ENCODE measurements around the gene C11orf65. TPM values are rescaled to one million over a fixed set of nuclear protein-coding genes. Genes with fewer than 3 reads are reported as not detected.

The C11orf65 gene
- total and polyA plus RNA-seq, 4 donors: 0.33 to 1.2 (median 0.68) TPM

DNA sequence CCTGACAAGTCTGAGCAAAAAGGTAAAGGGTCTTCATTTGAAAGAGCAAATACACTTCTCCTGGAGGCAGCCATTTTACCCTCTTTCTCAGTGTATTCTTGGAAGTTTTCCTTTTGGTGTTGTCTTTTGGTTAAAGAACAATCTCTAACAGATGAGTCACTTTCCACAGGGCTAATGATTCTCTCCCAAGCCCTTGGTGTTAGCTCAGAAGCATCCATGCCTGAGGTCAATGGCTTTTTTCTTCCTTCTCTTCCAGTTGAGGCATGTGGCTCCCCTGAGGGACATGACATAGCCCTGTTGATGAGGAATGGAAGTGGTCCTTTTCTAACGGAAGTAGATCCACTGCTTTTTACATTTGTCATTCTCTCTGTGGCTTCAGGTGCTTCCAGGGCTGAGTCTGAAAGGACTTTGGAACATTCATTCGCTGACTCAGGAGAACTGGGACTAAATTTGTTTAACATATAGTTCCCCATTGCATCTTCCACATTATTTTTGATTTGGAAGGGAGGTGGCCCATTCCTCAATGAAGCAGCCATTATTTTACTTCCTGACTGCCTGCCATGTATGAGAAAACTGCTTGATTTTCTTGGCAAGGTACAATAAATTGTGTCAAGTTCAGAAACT is 44.6 kb upstream of the C11orf65 start:
- no peaks in the 10 kb centered on the region for H3K27me3 ChIP-seq (ENCODE audit: control insufficient read depth in 4 of 4, insufficient read depth in 4 of 4, low read length in 3 of 4)
- no peak overlapping the region for H3K4me3 ChIP-seq (ENCODE audit: low read depth in 1 of 3, low read length in 3 of 3)
- DNase-seq (ENCODE audit: low spot score): no peak
- no peaks in the 10 kb centered on the region for H3K9me3 ChIP-seq (ENCODE audit: control insufficient read depth in 4 of 4, low read length in 3 of 4)
- peaks cover 2 to 28% (median 17%) of the 10 kb centered on the region in 4 donors for H3K36me3 ChIP-seq (ENCODE audit: control insufficient read depth in 4 of 4, insufficient read depth in 3 of 4, low read depth in 1 of 4, low read length in 3 of 4)
- no peak overlapping the region for H3K9ac ChIP-seq (ENCODE audit: low read depth in 1 of 2, low read length in 2 of 2)
- TF ChIP-seq YY1 (IDR thresholded peaks at IDR 0.05) (no peak), JUND (IDR thresholded peaks at IDR 0.05) (no peak), FOXA1 (IDR thresholded peaks at IDR 0.05) (no peak), HNF4A (conservative IDR thresholded peaks at IDR 0.05) (no peak), RAD21 (IDR thresholded peaks at IDR 0.05) (no peak), TAF1 (conservative IDR thresholded peaks at IDR 0.05) (no peak), EGR1 (IDR thresholded peaks at IDR 0.05; ENCODE audit: low read depth in 2 of 2) (no peak)
- TF ChIP-seq, protein P1, sequence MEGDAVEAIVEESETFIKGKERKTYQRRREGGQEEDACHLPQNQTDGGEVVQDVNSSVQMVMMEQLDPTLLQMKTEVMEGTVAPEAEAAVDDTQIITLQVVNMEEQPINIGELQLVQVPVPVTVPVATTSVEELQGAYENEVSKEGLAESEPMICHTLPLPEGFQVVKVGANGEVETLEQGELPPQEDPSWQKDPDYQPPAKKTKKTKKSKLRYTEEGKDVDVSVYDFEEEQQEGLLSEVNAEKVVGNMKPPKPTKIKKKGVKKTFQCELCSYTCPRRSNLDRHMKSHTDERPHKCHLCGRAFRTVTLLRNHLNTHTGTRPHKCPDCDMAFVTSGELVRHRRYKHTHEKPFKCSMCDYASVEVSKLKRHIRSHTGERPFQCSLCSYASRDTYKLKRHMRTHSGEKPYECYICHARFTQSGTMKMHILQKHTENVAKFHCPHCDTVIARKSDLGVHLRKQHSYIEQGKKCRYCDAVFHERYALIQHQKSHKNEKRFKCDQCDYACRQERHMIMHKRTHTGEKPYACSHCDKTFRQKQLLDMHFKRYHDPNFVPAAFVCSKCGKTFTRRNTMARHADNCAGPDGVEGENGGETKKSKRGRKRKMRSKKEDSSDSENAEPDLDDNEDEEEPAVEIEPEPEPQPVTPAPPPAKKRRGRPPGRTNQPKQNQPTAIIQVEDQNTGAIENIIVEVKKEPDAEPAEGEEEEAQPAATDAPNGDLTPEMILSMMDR (IDR thresholded peaks at IDR 0.05; ENCODE audit: low read depth, low read length, missing input control): no peak
- no peaks in the 10 kb centered on the region for H3K4me1 ChIP-seq (ENCODE audit: control insufficient read depth in 4 of 4, insufficient read depth in 4 of 4, low read length in 3 of 4)
- 95% methylated on average over 2 of the region's 2 CpGs for WGBS
- H3K27ac ChIP-seq (ENCODE audit: low read depth in 1 of 2, low read length in 2 of 2): no peak overlapping the region

DNA sequence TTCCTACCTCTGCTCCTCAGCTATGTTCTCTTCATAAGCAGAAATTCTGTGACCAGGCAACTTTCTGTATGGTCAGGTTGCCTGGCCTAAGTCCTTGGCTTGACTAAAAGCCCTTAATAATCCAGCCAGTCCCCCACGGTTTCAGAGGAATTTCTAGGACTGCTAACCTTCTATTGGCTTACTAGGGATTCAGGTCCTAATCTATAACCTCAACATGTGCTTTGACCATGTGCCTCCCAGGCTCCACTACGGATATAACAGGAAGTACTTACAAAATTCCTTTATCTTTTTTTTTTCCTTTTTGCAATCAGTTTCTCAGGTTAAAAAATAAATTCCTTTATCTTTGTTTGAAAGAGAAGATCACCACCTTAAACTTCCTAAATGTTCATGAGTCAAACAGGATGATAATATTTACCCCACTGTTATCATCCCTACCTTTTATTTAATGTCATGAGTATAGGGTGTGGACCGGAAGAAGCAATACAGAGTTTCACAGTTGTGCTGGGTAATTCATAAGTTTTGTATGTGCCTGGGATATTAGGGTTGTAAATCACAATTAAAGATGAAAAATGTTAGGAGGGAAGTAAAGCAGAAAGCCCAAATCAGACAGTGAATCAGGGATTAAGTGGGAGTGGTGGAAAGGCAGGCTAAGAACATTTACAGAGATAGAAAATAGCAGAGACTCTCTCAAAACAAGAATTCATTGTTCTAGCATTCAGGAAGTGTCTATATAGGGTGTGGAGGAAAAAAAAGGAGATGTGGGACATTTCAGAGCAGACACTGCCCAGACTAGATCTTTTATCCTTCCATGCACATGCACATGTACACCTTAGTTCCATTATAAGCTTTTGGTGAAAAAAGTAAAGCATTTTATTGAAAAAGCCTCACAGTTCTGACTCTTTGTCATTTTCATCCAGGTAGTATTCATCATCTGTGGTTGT is 41.6 kb upstream of the C11orf65 start:
- 73% methylated on average over 3 of the region's 3 CpGs for WGBS
- Histone ChIP-seq H3K27ac (ENCODE audit: low read depth in 1 of 2, low read length in 2 of 2) (no peak overlapping the region), H3K4me1 (ENCODE audit: control insufficient read depth in 4 of 4, insufficient read depth in 4 of 4, low read length in 3 of 4) (no peaks in the 10 kb centered on the region), H3K4me3 (ENCODE audit: low read depth in 1 of 3, low read length in 3 of 3) (no peak overlapping the region), H3K36me3 (ENCODE audit: control insufficient read depth in 4 of 4, insufficient read depth in 3 of 4, low read depth in 1 of 4, low read length in 3 of 4) (peaks cover 2 to 20% (median 9%) of the 10 kb centered on the region in 4 donors), H3K9me3 (ENCODE audit: control insufficient read depth in 4 of 4, low read length in 3 of 4) (no peaks in the 10 kb centered on the region), H3K27me3 (ENCODE audit: control insufficient read depth in 4 of 4, insufficient read depth in 4 of 4, low read length in 3 of 4) (no peaks in the 10 kb centered on the region), H3K9ac (ENCODE audit: low read depth in 1 of 2, low read length in 2 of 2) (no peak overlapping the region)
- no peak for DNase-seq (ENCODE audit: low spot score)
- TF ChIP-seq FOXA2 (IDR thresholded peaks at IDR 0.05) (no peak), RXRA (IDR thresholded peaks at IDR 0.05) (no peak), NR2F2 (IDR thresholded peaks at IDR 0.05) (no peak), JUND (IDR thresholded peaks at IDR 0.05) (no peak), YY1 (IDR thresholded peaks at IDR 0.05) (no peak)
- TF ChIP-seq, protein P2, sequence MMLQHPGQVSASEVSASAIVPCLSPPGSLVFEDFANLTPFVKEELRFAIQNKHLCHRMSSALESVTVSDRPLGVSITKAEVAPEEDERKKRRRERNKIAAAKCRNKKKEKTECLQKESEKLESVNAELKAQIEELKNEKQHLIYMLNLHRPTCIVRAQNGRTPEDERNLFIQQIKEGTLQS (IDR thresholded peaks at IDR 0.05): no peak
- TF ChIP-seq, protein P3, sequence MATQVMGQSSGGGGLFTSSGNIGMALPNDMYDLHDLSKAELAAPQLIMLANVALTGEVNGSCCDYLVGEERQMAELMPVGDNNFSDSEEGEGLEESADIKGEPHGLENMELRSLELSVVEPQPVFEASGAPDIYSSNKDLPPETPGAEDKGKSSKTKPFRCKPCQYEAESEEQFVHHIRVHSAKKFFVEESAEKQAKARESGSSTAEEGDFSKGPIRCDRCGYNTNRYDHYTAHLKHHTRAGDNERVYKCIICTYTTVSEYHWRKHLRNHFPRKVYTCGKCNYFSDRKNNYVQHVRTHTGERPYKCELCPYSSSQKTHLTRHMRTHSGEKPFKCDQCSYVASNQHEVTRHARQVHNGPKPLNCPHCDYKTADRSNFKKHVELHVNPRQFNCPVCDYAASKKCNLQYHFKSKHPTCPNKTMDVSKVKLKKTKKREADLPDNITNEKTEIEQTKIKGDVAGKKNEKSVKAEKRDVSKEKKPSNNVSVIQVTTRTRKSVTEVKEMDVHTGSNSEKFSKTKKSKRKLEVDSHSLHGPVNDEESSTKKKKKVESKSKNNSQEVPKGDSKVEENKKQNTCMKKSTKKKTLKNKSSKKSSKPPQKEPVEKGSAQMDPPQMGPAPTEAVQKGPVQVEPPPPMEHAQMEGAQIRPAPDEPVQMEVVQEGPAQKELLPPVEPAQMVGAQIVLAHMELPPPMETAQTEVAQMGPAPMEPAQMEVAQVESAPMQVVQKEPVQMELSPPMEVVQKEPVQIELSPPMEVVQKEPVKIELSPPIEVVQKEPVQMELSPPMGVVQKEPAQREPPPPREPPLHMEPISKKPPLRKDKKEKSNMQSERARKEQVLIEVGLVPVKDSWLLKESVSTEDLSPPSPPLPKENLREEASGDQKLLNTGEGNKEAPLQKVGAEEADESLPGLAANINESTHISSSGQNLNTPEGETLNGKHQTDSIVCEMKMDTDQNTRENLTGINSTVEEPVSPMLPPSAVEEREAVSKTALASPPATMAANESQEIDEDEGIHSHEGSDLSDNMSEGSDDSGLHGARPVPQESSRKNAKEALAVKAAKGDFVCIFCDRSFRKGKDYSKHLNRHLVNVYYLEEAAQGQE (IDR thresholded peaks at IDR 0.05): no peak
